ENCODE data around the gene COL25A1. TPM values are rescaled to one million over a fixed set of nuclear protein-coding genes. Genes with fewer than 3 reads are reported as not detected.

Gene COL25A1
- total RNA-seq, result 0.10 TPM

DNA sequence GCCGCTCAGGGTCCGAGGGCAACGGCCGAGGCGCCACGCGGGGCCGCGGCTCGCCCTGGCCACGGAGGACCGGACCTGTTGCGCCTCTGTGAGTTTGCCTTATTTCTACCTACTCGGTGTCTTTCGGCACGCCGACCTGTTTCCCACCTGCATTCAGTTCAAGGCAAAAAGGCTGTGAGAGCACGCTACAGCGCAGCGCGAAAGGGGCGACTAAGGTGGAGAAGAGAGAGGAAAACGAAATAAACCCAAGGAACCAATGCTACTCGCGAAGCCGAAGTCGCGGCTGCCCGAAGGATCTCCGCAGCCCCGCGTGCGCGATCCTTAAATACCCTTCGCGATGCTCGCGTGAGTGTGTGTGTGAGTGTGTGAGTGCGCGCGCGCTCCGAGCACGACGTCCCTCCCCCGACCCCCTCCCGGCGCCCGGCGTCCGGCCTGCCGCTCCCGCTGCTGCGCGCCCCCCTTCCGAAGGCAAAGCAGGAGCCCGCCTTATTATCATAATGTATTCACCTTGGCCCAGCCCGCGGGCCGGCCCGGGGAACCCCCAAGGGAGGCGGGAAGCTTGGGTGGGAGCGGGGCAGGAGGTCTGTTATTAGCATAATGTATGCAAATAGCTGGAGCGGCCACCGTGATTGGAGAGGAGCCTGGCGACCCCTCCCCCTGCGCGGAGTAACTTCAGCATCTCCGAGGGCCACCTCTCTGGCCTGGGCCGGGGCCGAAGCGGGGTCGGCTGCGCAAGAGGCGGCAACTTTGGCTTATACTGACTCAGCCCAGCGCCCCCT is at the start of gene COL25A1:
TSS of gene COL25A1 (minus strand) at position 298 of the 779 bp plus-strand sequence.
- H3K9me3 ChIP-seq (ENCODE audit: low read depth, low read length), result no peaks in the 10 kb centered on the region
- H3K4me1 ChIP-seq (ENCODE audit: insufficient read depth, low read length), result peaks cover 10% of the 10 kb centered on the region
- peak within 1 kb of the TSS; percentile 21 for H3K4me3 ChIP-seq (ENCODE audit: low read length)
- H3K27me3 ChIP-seq (ENCODE audit: insufficient read depth, low read length), result peaks cover 79% of the 10 kb centered on the region

DNA sequence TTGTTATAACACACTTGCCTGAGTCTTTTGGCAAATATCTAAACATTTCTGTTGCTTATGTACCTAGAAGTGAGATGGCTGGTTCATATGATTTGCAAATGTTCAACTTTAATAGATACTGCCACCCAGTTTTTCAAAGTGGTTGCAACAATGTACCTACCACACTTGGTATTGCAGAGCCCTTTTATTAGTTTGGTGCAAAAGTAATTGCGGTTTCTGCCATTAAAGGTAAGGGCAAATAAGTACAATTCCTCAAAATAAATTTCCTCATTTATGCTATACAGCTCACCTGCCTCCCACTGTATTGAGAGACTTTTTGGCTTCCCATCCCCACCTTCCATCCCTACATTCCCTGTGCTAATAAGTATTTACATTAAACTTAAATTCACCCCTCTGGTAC is 47.7 kb upstream of the COL25A1 start:
- H3K4me1 ChIP-seq (ENCODE audit: insufficient read depth, low read length), result no peaks in the 10 kb centered on the region
- H3K4me3 ChIP-seq (ENCODE audit: low read length), result no peak overlapping the region
- no peaks in the 10 kb centered on the region for H3K9me3 ChIP-seq (ENCODE audit: low read depth, low read length)

DNA sequence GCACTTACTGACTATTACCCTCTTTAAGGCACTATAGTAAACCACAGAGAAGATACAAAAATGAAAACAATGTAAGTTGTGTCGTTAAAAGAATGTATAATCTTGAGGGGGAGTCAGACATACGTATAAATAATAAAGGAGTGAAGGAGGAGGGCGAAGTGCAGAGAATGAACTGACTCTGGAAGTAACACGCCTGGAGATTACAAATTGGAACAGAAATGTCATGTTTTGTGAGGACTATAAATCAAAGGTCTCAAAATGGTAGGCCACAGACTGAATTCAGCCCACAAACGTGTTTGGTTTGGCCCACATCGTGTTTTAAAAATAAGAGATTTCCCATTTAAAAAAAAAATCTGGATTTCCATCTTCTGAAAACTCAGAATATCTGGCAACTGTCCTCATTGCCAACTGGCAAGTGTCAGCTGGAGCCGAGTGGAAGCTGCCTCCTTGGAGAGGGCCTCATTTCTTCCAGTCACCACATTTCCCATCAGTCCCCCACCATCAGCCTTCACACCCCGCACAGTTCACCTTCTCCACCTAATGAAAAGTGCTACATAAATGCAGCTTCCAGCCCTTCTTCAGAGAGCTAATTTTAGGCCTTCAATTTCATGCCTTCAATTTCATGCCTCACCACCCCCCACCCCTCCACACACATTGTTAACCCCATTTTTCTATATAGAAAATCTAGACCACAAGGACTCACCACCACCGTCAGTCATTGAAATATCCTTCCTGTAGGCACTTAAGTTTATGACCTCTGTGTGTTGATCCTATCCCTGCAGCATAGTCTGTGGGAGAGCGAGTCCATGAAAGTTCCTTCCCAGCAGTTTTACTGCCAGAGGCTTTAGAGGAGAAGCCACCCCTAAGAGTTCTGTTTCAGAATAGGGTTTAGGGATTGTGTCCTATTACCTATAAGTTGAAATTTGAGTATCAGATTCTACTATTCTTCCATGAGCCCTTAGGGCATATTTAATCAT is 32.0 kb upstream of the COL25A1 start:
- H3K4me1 ChIP-seq (ENCODE audit: insufficient read depth, low read length), result no peaks in the 10 kb centered on the region
- H3K4me3 ChIP-seq (ENCODE audit: low read length), result no peak overlapping the region
- peaks cover 7% of the 10 kb centered on the region for H3K27me3 ChIP-seq (ENCODE audit: insufficient read depth, low read length)
- H3K9me3 ChIP-seq (ENCODE audit: low read depth, low read length), result no peaks in the 10 kb centered on the region

More for the DNA sequence above, 47.7 kb upstream of the COL25A1 start:
- H3K27me3 ChIP-seq (ENCODE audit: insufficient read depth, low read length), result peaks cover 26% of the 10 kb centered on the region

DNA sequence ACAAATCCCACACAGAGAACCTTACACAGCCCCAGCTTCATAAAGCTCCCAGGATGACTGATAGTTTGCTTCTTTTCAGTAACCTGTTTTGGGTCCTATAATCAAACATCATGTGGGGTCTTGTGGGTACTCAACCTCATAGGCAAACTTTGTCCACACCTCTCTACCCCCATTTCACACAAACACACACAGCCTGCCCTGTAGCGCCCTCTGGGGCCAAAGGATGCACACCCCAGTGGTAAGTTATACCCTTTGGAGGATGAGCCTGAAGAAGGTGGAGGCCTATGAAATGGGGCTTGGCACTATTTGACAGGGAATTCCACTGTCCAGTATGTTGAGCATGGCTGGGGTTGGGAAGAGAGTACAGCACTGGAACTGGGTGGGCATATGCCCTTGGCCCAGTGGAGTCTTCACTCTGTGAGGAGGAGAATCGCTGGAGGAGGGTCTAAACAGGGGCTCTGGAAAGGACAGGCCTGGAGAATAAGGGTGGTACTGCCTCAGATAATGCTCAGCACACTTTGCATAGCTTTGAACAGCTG is 30.5 kb upstream of the COL25A1 start:
- Histone ChIP-seq H3K4me1 (ENCODE audit: insufficient read depth, low read length) (no peaks in the 10 kb centered on the region), H3K9me3 (ENCODE audit: low read depth, low read length) (no peaks in the 10 kb centered on the region), H3K27me3 (ENCODE audit: insufficient read depth, low read length) (peaks cover 3% of the 10 kb centered on the region), H3K4me3 (ENCODE audit: low read length) (no peak overlapping the region)

DNA sequence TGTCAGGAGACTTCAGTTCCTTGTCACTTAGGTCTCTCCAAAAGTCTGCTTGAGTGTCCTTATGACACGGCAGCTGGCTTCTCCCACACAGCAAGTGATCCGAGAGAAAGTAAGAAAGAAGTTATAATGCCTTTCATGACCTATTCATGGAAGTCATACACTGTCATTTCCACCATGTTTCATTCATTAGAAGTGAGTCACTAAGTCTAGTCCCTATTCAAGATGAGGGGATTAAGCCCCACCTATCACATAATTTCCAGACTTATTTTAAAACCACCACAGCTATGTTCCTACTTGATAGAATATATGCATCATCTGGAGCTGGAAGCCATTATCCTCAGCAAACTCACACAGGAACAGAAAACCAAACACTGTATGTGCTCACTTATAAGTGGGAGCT is 25.2 kb upstream of the COL25A1 start:
- H3K9me3 ChIP-seq (ENCODE audit: low read depth, low read length), result no peaks in the 10 kb centered on the region
- no peaks in the 10 kb centered on the region for H3K4me1 ChIP-seq (ENCODE audit: insufficient read depth, low read length)
- no peak overlapping the region for H3K4me3 ChIP-seq (ENCODE audit: low read length)
- H3K27me3 ChIP-seq (ENCODE audit: insufficient read depth, low read length), result peaks cover 5% of the 10 kb centered on the region

DNA sequence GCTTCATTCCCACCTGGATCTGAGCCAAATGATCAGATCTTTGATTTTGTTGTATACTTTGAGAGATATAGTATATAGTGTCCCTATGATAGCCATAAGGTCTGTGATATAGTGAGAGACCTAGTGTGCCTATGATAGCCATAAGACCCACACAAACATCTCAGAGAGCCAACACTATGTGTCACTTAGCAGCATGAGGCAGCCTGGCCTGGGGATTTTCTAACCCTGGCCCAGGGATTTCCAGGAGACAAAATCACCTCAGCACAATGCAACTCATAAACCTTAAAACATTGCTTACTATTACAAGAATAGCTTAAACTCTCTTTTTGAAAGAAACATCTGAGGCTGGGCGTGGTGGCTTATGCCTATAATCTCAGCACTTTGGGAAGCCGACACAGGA is 23.2 kb upstream of the COL25A1 start:
- H3K4me3 ChIP-seq (ENCODE audit: low read length), result no peak overlapping the region
- no peaks in the 10 kb centered on the region for H3K9me3 ChIP-seq (ENCODE audit: low read depth, low read length)
- peaks cover 5% of the 10 kb centered on the region for H3K27me3 ChIP-seq (ENCODE audit: insufficient read depth, low read length)
- no peaks in the 10 kb centered on the region for H3K4me1 ChIP-seq (ENCODE audit: insufficient read depth, low read length)

DNA sequence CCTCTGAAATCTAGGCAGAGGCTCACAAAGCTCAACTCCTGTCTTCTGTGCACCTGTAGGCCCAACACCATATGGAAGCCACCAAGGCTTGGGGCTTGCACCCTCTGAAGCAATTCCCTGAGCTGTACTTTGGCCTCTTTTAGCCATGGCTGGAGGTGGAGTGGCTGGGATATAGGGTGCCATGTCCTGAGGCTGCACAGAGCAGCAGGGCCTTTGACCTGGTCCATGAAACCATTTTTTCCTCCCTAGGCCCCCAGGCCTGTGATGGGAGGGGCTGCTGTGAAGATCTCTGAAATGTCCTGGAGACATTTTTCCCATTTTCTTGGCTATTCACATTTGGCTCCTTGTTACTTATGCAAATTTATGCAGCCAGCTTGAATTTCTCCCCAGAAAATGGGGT is 20.9 kb upstream of the COL25A1 start:
- Histone ChIP-seq H3K4me3 (ENCODE audit: low read length) (no peak overlapping the region), H3K27me3 (ENCODE audit: insufficient read depth, low read length) (peaks cover 2% of the 10 kb centered on the region), H3K4me1 (ENCODE audit: insufficient read depth, low read length) (no peaks in the 10 kb centered on the region), H3K9me3 (ENCODE audit: low read depth, low read length) (peaks cover 5% of the 10 kb centered on the region)

DNA sequence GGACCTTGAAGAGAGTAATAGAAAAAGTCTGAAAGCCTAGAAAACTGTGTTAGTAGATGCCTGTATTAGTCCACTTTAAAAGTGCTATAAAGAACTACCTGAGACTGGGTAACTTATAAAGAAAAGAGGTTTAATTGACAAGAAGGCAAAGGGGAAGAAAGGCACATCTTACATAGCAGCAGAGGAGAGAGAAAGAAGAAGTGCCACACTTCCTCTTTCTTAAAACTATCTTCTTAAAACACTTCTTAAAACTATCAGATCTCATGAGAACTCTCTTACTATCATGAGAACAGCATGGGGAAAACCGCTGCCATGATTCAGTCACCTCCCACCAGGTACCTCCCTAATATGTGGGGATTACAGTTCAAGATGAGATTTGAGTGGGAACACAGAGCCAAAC is 18.8 kb upstream of the COL25A1 start:
- Histone ChIP-seq H3K4me3 (ENCODE audit: low read length) (no peak overlapping the region), H3K9me3 (ENCODE audit: low read depth, low read length) (peaks cover 5% of the 10 kb centered on the region), H3K4me1 (ENCODE audit: insufficient read depth, low read length) (no peaks in the 10 kb centered on the region), H3K27me3 (ENCODE audit: insufficient read depth, low read length) (no peaks in the 10 kb centered on the region)

DNA sequence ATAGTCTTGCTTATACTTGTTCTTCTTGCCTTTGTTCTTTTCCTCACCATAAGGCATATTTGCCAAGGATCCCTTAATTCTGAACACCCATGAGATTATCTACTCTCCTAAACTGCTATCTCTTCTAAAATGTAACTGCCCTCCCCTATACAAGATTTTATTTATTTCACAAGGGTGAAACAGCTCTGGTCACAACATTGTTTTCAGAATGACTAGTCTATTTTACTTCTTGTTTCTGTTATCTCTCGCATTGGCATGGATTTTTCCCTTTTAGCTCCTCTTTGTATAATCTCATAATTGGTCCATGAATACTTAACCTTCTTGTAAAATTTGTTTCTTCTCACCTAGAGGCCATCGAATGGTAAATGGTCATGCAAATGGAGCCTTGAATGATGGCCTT is 17.2 kb upstream of the COL25A1 start:
- Histone ChIP-seq H3K4me3 (ENCODE audit: low read length) (no peak overlapping the region), H3K9me3 (ENCODE audit: low read depth, low read length) (peaks cover 5% of the 10 kb centered on the region), H3K4me1 (ENCODE audit: insufficient read depth, low read length) (no peaks in the 10 kb centered on the region), H3K27me3 (ENCODE audit: insufficient read depth, low read length) (no peaks in the 10 kb centered on the region)

DNA sequence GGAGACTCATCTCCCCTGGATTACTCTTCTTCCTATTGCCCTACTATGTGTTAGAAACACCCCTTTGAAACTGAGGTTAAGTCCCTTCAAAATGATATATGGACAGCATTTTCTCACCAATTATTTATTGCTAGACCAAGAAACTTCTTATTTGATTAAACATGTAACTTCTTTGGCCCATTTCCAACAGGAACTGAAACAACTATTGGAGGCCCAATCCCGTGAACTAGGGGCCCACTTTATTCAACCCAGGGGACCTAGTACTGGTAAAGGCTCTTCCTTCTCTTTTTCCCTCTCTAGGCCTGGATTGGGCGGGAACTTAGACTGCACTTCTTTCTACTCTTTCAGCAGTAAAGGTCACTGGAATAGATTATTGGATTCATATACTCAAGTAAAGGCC is 16.7 kb upstream of the COL25A1 start:
- Histone ChIP-seq H3K4me1 (ENCODE audit: insufficient read depth, low read length) (no peaks in the 10 kb centered on the region), H3K9me3 (ENCODE audit: low read depth, low read length) (peaks cover 5% of the 10 kb centered on the region), H3K27me3 (ENCODE audit: insufficient read depth, low read length) (no peaks in the 10 kb centered on the region), H3K4me3 (ENCODE audit: low read length) (no peak overlapping the region)

DNA sequence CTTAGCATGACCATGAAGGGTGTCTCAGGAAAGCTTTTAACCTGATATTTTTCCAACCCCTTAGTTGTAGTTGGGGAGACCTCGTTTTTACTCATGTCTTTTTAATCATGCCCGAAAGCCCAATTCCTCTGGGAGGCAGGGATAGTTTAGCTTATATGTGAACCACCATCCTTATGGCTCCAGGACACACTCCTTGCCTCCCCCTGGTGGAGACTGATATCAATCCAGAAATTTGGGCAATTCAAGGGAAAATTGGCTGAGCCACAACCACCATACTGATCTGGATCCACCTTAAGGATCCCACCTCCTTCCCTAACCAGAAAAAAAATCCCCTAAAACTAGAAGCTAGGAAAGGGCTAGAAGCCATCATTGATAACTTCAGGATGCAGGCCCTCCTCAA is 13.4 kb upstream of the COL25A1 start:
- H3K9me3 ChIP-seq (ENCODE audit: low read depth, low read length), result peaks cover 5% of the 10 kb centered on the region
- no peak overlapping the region for H3K4me3 ChIP-seq (ENCODE audit: low read length)
- no peaks in the 10 kb centered on the region for H3K4me1 ChIP-seq (ENCODE audit: insufficient read depth, low read length)
- H3K27me3 ChIP-seq (ENCODE audit: insufficient read depth, low read length), result no peaks in the 10 kb centered on the region

DNA sequence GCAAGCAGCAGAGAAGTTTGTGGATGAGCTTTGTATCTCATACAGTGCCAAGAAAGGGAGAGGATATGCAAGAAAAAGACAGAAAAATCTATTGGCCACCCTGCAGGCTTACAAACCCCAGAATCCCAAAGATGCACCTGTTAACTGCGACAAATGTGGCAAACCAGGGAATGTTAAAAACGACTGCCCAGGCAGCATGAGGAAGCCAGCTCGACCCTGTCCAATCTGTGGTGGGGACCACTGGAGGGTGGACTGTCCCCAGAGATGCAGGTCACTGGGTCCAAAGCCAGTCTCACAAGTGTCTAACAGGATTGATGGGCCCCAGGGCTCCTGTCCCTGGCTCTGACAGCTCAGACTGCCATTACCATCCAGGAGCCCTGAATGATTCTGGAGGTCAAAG is 12.9 kb upstream of the COL25A1 start:
- peaks cover 4% of the 10 kb centered on the region for H3K9me3 ChIP-seq (ENCODE audit: low read depth, low read length)
- no peak overlapping the region for H3K4me3 ChIP-seq (ENCODE audit: low read length)
- H3K4me1 ChIP-seq (ENCODE audit: insufficient read depth, low read length), result no peaks in the 10 kb centered on the region
- H3K27me3 ChIP-seq (ENCODE audit: insufficient read depth, low read length), result no peaks in the 10 kb centered on the region

DNA sequence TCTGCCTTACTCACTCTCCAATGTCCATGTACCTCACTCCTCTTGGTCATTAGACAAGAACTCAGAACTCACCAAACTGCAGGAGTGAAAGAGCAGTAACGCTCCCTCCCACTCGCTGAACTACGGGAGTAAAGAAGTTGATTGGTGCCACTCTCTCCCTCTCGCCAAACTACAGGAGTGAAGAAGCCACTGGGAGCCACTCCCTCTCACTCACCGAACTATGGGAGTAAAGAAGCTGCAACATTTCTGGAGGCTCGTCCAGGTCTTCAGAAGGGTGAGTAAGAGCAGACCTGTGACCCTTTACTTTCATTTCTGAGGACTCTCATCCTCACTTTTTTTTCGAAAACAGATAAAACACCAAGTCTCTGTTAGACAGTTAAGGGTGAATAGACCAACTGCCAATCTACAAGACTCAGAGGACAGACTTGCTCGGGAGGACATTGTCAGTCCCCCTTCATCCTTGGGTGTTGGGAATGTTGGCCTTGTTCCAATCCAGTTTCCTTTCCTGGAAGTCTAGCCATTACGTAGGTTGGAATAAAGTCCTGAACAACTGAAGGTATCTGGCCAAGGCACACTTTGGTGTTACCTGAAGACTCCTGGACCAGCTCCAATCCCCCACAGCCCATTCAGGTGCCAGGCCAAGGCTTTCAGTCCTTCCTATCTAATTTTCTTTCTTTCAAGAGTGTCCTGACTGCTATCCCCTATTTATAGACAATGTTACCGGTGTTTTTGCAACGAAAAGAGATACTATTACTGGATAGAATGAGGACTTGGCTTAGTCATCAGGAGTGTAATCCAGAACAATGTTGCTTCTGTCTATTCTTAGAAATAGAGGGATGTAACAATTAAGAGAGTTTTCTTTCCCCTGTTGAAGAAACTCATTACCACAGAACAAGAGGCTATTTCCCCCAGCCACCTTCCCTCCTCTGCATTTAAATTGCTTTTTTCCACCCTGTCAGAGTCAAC is 11.0 kb upstream of the COL25A1 start:
- Histone ChIP-seq H3K4me3 (ENCODE audit: low read length) (no peak overlapping the region), H3K27me3 (ENCODE audit: insufficient read depth, low read length) (no peaks in the 10 kb centered on the region), H3K9me3 (ENCODE audit: low read depth, low read length) (no peaks in the 10 kb centered on the region), H3K4me1 (ENCODE audit: insufficient read depth, low read length) (no peaks in the 10 kb centered on the region)

DNA sequence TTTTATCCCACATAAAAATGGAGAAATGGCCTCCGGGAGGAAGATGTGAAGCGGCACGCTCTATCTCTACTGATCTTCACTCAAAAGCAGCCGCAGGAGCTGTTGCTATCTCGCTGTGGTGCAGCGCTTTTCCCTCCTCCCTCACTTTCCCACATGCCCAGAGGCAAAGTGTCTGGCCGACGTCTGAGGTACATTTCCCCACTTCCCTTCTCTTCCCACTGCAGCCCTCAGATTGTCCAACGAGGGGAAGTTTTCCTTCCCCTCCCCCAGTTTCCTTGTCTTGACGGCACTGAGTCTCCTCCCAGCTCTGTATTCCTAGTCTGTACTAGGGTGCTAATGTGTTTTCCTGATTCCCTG is 660 bp upstream of the COL25A1 start:
- Histone ChIP-seq H3K27me3 (ENCODE audit: insufficient read depth, low read length) (peaks cover 77% of the 10 kb centered on the region), H3K9me3 (ENCODE audit: low read depth, low read length) (no peaks in the 10 kb centered on the region), H3K4me1 (ENCODE audit: insufficient read depth, low read length) (peaks cover 10% of the 10 kb centered on the region), H3K4me3 (ENCODE audit: low read length) (no peak overlapping the region)
